Brain microvascular endothelial cell (primary cell): ENCODE measurements around the gene VAV2.
A peak's percentile ranks its signal among the peaks of the same experiment; 100 is the strongest.

ENCODE experiments used
- DNase-seq: peaks from one replicate; pipeline ENCODE4 v3.0.0-alpha.2; 2020
- H3K27ac ChIP-seq: fragments of 250-450 bp; sonication (Bioruptor Pico); 2 replicates; pipeline ENCODE4 v1.5.1; 2020; ENCODE audit warnings: mild to moderate bottlenecking, moderate library complexity
- H3K27me3 ChIP-seq: fragments of 250-450 bp; sonication (Bioruptor Pico); replicated peaks from 2 replicates; pipeline ENCODE4 v1.5.1; 2020; ENCODE audit warnings: mild to moderate bottlenecking
- H3K36me3 ChIP-seq: fragments of 250-450 bp; sonication (Bioruptor Pico); replicated peaks from 2 replicates; pipeline ENCODE4 v1.5.1; 2020; ENCODE audit warnings: mild to moderate bottlenecking
- H3K4me3 ChIP-seq: 2 replicates; pipeline ENCODE4 v1.5.1; 2011; ENCODE audit warnings: low read depth, mild to moderate bottlenecking, control low read depth, low read length, moderate library complexity
- in situ Hi-C: cut with HindIII; loops from 2 replicates; pipeline ENCODE4 v1.10.0; 2017; ENCODE audit warnings: low sequenced_read_pairs, low pct_ligation_motif_present
- TF ChIP-seq, protein P1 (sequence below): IDR thresholded peaks from 2 replicates; pipeline ENCODE4 v1.5.1; 2011; ENCODE audit warnings: low read depth, mild to moderate bottlenecking, moderate library complexity, low read length, control low read depth, inconsistent platforms; ENCODE audit errors: missing control alignments

Gene VAV2

DNA sequence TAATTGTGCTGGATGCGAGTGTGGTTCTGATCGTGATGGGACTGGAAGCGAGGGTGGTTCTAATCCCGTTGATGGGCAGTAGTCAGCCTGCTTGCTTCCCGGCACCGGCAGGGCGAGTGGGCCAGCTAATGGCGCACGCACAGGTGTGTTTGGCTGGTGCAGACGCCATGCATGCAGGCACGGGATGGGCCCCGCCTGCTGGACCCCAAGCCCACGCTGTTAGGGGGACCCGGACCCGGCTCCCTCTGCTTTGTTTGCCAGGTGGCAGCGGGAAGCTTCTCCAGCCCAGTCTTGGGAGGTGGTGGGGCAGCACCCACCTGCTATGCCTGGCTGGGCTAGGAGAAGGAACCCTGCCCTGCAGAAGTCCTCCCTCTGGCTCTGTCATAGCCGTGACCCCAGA is 70.3 kb downstream of the VAV2 start:
- Histone ChIP-seq H3K27ac (no peak overlapping the region), H3K4me3 (no peak overlapping the region), H3K27me3 (no peaks in the 10 kb centered on the region), H3K36me3 (no peaks in the 10 kb centered on the region)
- TF ChIP-seq, protein P1, sequence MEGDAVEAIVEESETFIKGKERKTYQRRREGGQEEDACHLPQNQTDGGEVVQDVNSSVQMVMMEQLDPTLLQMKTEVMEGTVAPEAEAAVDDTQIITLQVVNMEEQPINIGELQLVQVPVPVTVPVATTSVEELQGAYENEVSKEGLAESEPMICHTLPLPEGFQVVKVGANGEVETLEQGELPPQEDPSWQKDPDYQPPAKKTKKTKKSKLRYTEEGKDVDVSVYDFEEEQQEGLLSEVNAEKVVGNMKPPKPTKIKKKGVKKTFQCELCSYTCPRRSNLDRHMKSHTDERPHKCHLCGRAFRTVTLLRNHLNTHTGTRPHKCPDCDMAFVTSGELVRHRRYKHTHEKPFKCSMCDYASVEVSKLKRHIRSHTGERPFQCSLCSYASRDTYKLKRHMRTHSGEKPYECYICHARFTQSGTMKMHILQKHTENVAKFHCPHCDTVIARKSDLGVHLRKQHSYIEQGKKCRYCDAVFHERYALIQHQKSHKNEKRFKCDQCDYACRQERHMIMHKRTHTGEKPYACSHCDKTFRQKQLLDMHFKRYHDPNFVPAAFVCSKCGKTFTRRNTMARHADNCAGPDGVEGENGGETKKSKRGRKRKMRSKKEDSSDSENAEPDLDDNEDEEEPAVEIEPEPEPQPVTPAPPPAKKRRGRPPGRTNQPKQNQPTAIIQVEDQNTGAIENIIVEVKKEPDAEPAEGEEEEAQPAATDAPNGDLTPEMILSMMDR = no peak
- no peak for DNase-seq
- in situ Hi-C loops = no loop called here

DNA sequence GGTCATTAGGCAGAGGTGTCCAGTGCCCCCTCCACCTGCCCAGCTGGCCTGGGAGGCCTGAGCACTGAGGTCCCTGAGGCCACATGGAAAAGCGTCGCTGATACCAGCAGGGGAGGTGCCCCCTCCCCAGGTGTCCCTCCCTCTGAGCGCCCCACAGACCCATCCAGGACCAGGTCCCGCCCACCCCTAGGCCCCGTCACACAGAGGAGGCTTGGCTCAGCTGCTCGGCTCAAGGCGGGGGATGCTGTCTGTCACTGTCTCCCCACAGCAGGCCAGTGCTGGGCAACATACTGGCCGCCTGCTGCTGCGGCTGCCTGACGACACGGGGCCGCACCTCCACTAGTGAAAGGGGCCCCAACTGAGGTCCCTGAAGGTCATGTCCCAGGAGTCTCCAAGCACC is 71.7 kb downstream of the VAV2 start:
- in situ Hi-C loops = no loop called here

DNA sequence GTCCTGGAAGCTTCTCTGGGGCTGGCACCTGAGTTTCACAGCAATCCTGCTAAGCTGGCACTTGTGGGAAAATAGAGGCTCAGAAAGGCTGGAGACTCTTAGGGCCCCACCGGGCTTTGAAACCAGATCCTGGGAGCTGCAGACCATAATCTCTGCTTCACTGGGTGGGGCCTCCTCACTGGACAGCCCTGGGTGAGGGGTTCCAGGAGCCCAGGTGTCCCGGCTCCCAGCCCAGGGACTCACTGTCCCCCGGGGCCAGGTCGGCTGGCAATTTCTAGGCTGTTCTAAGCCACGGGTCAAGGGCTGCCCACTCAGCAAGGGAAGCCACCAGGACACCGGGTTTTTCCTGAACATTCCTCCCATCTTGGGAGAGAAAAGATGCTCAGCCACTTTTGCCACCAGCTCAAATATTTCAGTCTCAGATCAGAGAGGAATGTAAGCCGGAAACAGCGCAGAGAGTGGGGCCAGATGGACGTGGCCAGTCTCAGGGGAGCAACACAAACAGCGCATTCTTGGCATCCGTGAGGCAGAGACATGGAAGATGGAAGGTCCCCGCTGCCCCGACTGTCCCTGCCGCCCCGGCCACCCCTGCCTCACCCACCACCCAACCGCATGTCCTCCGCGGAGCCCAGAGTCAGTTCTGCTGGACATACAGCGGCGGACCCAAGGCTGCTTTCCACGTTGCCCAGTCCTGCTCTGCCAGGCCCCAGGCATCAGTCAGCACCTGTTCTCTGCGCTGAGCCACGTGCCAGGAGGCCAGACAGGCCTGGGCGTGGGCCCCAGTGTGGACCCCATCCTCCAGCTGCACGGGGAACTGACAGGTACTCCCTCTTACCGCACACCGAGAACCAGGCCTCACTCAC is 72.6 kb downstream of the VAV2 start:
- in situ Hi-C loops = no loop called here
- no peak overlapping the region for H3K27ac ChIP-seq
- no peaks in the 10 kb centered on the region for H3K36me3 ChIP-seq

More for the DNA sequence above, 71.7 kb downstream of the VAV2 start:
- DNase-seq = no peak
- H3K27me3 ChIP-seq = no peaks in the 10 kb centered on the region
- no peaks in the 10 kb centered on the region for H3K36me3 ChIP-seq
- H3K27ac ChIP-seq = no peak overlapping the region
- TF ChIP-seq, protein P1 = no peak
- no peak overlapping the region for H3K4me3 ChIP-seq

DNA sequence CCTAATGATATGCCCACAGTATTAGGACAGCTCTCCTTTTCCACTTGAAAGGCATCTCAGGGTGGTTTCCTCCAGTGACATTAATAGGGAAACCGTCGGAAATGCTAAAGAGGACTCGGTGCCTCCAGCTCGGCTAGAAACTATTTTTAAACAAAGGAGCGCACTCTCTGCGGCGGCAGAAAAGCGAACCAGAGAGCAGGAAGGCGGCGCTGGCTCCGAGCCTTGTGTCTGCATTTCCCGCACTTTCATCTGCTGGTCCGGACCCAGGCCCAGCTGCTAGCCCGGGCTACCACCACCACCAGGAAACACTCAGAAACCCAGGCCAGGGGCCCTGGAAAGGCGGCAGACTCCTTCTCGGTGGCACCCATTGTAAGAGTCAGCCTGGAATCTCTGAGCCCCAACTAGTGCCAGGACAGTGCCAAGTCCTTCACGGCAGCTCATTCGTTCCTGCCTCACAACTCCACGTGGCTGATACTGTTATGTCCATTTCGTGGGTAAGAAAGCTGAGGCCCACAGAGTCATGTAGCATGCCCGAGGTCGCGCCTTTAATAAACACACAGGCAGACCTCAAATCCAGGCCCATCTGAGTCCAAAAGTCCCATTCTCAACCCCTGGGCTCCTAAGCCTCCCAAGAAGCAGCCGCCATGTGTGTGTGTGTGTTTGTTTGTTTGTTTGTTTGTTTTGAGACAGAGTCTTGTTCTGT is 73.9 kb downstream of the VAV2 start:
- no peak overlapping the region for H3K4me3 ChIP-seq
- in situ Hi-C loops = no loop called here
- no peak for DNase-seq
- TF ChIP-seq, protein P1 = no peak
- H3K27me3 ChIP-seq = no peaks in the 10 kb centered on the region
- no peak overlapping the region for H3K27ac ChIP-seq
- H3K36me3 ChIP-seq = no peaks in the 10 kb centered on the region

More for the DNA sequence above, 72.6 kb downstream of the VAV2 start:
- no peaks in the 10 kb centered on the region for H3K27me3 ChIP-seq
- no peak overlapping the region for H3K4me3 ChIP-seq
- TF ChIP-seq, protein P1 = no peak
- DNase-seq = peak; percentile 22

DNA sequence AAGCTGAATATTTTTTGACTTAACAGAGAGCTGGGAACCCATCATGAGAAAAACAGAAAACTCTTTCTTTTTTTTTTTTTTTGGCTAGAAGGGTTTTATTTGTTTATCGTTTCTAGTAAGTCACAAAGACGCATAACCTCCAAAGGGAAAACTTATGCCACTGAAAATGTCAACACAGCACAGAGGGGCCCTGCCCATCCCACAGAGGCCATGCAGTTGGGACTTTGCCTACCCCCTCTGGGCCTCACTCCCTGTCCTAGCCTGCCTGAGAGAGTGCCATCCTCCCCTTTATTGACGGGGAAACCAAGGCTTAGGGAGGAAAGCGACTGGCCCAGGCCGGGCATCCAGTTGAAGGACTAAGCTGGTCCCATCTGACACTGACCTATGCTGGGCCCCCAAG is 74.7 kb downstream of the VAV2 start:
- Histone ChIP-seq H3K36me3 (no peaks in the 10 kb centered on the region), H3K27me3 (no peaks in the 10 kb centered on the region), H3K4me3 (no peak overlapping the region), H3K27ac (no peak overlapping the region)
- TF ChIP-seq, protein P1 = no peak
- DNase-seq = no peak
- in situ Hi-C loops = no loop called here
